Fibroblast of skin of right biceps (primary cell): ENCODE results near the gene RABGAP1L.
"Not testable (repeated sequence)": the region's sequence is repeated elsewhere in the genome, so short reads cannot be mapped to it uniquely, and the experiment has no call there.

ENCODE experiments used
- DNase-seq: peaks from one replicate; pipeline ENCODE4 v3.0.0-alpha.2; 2013

RABGAP1L gene

DNA sequence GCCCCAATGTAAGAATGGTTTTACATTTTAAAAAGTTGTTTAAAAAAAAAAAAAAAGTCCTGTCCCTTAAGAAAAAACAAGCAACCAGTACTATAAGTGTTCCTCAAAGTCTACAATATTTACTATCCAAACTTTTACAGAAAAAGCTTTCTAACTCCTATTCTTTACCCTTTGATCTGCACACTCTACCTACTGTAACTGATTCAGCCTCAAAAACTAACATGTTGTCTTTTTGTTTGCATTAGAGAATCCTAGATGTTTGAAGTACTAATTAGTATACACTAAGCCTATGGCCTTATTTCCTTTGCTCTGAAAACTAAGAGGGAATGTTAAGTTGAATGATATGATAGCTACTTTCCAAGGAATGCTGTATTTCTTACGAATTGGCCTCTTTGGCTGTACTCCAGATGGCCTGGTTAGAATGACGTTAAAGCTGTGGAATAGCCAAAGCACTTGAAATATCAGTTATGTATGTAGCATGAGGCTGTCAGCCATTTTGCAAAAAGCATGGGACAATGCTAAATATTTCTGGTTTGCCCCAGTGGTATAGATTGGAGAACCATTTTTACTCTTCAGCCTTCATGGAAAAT is 523.2 kb downstream of the RABGAP1L start:
- peak; percentile 73 for DNase-seq

GRCh38 chr1:174686213-174686612 is 526.9 kb downstream of the RABGAP1L start:
- no peak for DNase-seq

- no peak for DNase-seq
These were observed 530.2 kb downstream of the RABGAP1L start for GRCh38 chr1:174689524-174689923.

GRCh38 chr1:174690266-174690665 is 530.9 kb downstream of the RABGAP1L start:
- DNase-seq: no peak

DNA sequence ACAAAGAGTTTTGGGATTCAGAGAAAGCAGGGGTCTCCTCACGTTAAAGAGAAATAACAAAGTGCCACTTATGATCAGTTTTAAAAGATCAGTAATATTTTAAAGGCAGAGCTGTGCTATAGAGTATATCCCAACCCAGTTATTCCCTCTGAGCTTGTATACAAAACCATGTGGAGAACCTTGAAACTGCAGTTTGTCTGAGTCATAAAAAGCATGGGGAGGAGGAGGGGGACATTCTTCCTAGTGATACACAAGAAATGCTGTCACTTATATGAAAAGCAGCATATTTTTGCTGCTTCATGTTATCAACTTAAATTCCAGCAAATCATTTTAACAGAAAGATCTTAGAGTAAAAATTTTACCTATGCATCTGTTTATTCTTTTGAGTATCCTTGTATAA is 533.0 kb downstream of the RABGAP1L start:
- peak; percentile 52 for DNase-seq

- no peak for DNase-seq
These were observed 533.8 kb downstream of the RABGAP1L start for GRCh38 chr1:174693085-174693484.

DNA sequence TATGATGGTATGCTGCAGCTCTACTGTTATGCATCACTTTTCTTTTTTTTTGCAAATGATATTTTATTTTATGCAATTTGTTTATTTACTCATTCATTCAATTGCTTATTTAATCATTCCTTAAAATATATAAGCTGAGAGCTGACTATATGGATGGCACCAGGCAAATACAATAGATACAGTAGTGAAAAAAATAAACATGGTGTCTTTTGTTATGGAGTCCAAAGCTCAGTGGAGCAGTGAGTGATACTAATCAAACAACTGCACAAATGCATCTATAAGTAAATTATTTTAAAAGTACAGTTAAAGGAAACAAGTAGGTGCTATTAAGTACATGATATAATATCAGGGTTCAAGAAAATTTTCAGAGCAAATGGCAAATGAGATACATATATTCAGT is 534.2 kb downstream of the RABGAP1L start:
- DNase-seq: not testable (repeated sequence)

DNA sequence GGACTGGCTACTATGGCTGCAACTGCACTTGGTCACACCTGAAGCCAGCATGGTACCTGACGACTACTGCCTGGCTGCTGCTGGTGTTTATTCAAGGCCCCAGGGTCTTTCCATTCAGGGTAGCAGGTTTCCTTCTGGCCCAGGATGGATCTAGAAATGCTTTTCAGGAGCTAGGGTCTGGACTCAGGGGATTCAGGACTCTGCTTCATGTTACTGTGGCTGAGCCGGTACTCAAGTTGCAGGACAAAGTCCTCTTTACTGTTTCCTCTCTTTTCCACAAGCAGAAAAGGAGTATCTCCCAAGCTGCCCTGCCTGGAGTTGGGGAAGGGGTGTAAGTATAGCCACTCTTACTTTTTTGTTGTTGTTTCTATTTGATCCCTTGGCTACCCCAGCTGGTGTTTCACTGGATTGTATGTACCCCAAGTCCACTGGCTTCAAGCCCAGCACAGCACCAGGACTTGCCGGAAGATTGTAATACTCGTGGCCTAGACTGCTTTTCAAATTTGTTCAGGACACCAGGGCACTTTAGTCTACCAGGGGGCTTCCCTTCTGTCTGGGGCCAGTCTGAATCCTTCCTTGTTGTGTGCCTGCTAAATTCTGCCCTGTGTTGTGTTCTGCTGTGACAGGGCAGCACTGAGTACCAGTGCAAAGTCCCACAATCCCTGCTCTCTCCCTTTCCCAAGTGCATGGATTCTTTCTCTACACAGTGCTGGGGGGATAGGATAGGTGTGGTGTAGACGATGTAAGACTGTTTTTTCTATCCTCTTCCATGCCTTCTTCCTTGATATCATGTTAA is 536.9 kb downstream of the RABGAP1L start:
- DNase-seq: no peak

GRCh38 chr1:174700314-174700713 is 541.0 kb downstream of the RABGAP1L start:
- DNase-seq: no peak

GRCh38 chr1:174700775-174701174 is 541.5 kb downstream of the RABGAP1L start:
- DNase-seq: peak; percentile 7

DNA sequence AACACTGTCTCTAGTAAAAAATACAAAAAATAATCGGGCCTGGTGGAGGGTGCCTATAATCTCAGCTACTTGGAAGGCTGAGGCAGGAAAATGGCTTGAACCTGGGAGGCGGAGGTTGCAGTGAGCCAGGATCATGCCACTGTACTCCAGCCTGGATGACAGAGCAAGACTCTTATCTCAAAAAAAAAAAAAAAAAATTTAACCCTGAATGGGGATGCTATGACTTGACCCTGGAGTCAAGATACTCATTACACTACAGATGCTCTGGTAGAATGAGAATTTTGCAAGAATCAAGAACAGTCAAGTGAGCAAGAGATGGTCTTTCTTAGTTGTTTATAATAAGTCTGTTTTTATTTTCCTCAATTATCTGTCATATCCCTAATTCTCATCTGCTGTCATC is 542.2 kb downstream of the RABGAP1L start:
- DNase-seq: no peak

DNA sequence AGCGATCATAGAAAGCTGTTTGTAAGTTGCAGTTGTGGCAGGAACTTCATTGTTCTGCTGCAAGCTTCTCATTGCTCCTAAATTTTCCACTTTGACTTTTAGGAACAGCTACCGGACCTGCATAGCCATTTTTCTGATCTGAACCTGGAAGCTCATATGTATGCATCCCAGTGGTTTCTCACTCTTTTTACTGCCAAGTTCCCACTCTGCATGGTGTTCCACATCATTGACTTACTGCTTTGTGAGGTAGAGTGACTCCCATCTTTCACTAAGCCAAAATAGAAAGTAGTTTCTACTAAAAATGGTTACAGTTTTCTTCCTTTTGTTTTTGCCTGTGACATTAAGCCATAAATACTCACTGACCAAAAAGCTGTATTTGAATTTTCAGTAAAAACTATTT is 542.7 kb downstream of the RABGAP1L start:
- no peak for DNase-seq

- DNase-seq: no peak
These were observed 544.0 kb downstream of the RABGAP1L start for GRCh38 chr1:174703309-174703708.

DNA sequence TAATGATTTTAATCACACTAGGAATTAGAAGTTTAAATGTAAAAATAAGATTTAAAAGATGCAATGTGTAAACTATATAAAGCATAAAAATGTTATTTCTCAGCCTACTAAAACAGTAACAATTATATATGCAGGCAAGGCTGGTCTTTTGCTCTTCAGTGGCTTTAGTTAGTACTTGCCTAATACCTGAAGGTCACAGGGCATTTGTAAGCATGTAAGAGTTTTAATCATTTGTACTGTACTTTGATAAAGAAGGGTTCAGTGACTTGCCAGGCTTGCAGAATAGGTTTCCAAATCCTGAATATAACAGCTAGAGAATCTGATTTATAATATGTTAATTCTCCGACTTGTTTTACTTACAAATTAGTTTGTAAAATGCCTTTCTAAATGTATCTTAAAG is 545.0 kb downstream of the RABGAP1L start:
- DNase-seq: no peak

DNA sequence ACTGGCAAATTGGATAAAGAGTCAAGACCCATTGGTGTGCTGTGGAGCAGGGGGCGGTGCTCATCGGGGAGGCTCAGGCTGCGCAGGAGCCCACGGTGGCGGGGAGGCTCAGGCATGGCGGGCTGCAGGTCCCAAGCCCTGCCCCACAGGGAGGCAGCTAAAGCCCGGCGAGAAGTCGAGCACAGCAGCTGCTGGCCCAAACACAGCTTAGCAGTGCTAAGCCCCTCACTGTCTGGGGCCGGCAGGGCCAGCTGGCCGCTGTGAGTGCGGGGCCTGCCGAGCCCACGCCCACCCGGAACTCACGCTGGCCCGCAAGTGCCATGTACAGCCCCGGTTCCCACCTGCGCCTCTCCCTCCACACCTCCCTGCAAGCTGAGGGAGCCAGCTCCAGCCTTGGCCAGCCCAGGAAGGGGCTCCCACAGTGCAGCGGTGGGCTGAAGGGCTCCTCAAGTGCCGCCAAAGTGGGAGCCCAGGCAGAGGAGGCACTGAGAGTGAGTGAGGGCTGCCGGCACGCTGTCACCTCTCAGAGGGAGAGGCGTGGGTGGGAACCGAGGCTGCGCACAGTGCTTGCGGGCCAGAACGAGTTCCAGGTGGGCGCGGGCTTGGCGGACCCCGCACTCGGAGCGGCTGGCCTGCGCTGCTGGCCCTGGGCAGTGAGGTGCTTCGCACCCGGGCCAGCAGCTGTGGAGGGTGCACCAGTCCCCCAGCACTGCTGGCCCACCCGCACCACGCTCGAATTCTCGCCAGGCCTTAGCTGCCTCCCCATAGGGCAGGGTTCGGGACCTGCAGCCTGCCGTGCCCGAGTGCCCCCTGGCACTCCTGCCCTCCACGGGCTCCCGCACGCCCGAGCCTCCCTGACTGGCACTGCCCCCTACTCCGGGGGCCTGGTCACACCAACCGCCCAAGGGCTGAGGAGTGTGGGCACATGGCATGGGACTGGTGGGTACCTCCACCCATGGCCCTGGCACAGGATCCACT is 551.8 kb downstream of the RABGAP1L start:
- no peak for DNase-seq

DNA sequence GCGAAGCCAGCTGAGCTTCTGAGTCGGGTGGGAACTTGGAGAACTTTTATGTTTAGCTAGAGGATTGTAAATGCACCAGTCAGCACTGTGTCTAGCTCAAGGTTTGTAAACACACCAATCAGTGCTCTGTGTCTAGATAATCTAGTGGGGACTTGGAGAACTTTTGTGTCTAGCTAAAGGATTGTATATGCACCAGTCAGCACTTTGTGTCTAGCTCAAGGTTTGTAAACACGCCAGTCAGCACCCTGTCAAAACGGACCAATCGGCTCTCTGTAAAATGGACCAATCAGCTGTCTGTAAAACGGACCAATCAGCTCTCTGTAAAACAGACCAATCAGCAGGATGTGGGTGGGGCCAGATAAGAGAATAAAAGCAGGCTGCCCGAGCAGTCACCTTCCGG is 552.5 kb downstream of the RABGAP1L start:
- DNase-seq: not testable (repeated sequence)

DNA sequence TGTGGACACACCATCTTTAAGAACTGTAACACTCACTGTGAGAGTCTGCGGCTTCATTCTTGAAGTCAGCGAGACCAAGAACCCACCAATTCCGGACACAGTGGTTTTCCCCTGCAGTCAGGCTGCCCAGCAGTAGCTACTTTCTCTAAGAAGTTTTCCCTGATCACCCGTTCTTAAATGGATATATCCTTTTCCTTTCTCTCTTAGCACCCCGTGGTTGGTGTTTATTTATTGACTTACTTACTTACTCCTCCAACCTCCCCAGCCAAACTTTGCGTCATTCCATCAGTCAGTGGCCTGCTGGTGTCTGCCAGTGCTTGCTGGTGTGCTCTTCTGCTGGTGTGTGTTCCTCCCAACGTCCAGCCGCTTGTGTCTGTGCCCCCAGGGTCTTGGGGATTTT is 553.2 kb downstream of the RABGAP1L start:
- no peak for DNase-seq

GRCh38 chr1:174713796-174714195 is 554.5 kb downstream of the RABGAP1L start:
- DNase-seq: no peak

DNA sequence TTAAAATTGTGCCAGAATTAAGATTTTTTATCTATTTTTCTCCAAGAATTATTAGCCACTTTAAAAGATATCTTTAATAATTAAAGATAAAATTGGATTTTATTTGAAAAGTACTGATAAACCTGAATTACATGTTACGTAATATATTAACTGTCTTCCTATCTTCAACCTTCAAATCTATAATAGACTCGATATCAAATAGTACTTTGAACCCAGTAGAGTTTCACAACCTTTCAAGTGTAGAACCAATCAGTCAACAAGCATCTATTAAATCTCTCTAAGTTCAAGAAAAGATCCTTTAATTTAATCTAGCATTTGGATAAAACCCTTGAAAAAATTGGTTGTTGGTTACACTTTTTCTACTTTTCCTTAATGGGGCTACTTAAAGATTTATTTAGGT is 559.9 kb downstream of the RABGAP1L start:
- DNase-seq: no peak

- no peak for DNase-seq
These were observed 561.3 kb downstream of the RABGAP1L start for GRCh38 chr1:174720618-174721017.

- no peak for DNase-seq
These were observed 561.9 kb downstream of the RABGAP1L start for GRCh38 chr1:174721246-174721645.

GRCh38 chr1:174723816-174724215 is 564.5 kb downstream of the RABGAP1L start:
- no peak for DNase-seq

DNA sequence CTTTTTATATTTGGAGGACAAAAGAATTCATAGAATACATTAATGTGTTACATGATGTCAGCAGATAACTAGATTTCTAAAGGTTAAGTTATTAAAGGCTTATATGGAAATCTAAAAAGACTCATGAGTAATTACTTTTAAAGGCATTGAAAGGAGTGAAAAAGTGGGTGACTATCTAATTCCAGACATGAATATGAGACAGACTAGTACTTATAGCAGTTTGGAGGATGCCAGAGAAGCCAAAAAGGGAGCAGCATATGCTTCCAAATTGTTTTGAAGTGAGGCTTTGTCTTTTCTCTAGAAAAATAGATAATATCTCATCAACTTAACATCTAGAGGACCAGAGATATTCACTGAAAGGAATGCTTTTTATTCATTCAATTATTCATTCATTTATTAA is 564.9 kb downstream of the RABGAP1L start:
- DNase-seq: no peak
